ENCODE results near the gene HADHA.
"Not testable (repeated sequence)": the region's sequence is repeated elsewhere in the genome, so short reads cannot be mapped to it uniquely, and the experiment has no call there.

Gene HADHA

DNA sequence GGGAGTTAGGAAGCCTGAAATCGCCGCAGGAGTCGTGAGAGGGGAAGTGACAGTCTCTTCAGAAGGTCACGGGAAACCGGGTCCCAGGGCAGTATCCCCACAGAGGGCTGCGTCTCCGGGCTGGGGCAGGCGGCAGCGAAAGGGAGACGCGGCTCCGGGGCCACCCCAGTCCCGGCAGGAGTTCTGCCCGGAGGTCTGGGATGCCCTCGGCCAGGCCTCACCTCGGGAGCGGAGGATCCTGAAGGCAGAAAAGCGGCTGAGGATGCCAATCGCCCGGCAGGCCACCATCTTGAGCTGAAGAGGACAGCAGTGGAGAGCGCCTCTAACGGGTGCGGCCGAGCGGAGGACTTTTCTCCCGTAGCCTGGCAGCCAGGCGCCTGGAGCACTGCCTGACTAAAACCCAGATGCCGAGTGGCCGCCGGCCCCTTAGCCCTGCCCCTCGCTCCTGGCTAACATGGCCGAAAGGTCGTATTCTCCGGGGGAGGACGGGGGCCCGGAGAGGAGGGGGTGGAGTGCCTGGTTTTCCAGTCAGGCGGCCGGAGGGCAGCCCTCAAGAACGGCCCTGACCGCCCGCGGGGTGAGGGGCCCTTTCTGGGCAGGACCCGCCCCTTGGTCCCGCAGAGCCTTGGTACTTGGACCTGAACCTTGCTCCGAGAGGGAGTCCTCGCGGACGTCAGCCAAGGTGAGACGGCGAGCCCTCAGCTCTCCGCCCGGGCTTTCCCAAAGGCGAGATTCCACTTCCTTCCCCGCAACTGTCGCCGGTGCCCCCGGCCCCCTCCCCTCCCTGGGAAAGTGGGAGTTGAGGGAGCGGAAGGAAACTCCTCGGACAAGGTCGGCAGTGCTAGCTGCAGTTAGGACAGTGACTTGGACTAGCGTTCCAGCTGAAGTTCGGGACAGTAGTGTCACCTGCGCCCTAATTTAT is at the start of gene HADHA, which contains the start of gene HADHB:
TSS of gene HADHA (minus strand) at position 324 of the 922 bp plus-strand sequence. CDS start at position 288, 36 bp downstream.
TSS of gene HADHB (plus strand) at position 631 of the 922 bp plus-strand sequence. CDS start 9,316 bp downstream, outside the sequence.
- DNase-seq, result peak; percentile 84

DNA sequence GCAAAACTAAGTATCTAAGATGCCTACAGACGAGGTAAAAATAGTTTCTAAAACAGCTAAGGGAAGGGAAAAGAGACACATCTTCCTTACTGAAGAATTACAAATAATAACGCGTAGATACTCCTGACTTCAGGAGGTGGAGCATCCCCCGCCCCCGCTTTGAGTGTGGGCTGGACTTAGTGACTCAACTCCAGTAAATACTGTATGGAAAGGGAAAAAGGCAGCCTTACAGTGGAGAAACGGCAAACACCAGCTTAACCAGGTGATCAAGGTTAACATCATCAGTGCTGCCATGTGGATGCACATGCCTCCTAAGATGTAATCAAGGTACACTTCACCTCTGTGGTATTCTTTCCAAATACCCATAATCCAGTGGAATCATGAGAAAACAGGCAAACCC is 48.2 kb upstream of the HADHA start:
- no peak for DNase-seq

DNA sequence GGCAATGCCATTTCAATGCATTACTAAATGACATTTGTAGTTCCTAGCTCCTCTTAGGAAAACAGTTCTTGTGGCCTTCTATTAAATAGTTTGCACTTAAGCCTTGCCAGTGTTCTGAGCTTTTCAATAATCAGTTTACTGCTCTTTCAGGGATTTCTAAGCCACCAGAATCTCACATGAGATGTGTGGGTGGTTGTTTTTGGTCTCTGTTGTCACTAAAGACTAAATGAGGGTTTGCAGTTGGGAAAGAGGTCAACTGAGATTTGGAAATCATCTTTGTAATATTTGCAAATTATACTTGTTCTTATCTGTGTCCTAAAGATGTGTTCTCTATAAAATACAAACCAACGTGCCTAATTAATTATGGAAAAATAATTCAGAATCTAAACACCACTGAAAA is 45.6 kb upstream of the HADHA start:
- no peak for DNase-seq

DNA sequence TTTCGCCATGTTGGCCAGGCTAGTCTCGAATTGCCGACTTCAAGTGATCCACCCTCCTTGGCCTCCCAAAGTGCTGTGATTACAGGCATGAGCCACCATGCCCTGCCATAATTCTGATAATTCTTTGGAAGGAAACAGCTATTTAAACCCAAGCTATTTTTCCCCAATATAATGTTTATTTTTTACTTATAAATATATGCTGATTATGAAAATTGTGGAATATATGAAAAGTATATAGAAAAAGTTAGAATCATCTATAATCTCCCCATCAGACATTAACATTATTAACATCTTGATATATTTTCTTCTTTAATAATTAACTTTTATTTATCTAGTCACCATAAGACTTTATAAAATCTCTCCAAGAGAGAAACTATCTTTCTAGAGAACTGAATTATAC is 41.5 kb upstream of the HADHA start:
- DNase-seq, result no peak

DNA sequence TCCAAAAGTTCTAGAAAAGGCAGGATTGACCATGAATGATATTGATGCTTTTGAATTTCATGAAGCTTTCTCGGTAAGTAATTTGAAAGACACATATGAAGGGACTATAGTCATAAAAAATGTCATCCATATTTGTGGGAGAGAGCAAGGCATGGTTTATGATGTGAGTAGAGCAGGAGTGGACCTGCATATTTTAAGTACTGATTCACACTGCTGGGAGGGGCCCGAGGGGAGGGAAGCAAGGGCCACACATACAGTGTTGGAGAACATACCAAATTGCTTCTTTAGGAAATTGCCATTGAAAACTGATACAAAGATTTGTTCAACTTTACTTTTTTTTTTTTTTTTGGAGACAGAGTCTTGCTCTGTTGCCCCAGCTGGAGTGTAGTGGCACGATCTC is 39.7 kb upstream of the HADHA start:
- no peak for DNase-seq

DNA sequence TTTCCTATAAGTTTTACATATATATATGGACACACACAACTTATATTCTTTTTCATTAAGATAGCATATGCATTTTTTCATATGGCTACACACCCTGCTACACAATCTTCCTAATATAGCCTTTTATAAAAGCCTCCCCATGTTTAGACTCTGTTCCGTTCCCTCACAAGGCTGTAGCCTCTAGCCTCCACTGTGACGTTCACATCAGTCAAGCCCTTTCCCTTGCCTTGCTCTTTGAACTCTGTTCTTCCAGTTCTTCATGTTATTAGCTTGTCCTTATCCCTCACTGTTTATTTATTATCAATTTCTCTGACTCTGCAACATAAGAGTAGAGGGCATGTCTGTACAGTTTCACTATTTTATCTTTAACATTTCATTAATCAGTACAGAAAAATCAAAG is 39.2 kb upstream of the HADHA start:
- DNase-seq, result no peak

DNA sequence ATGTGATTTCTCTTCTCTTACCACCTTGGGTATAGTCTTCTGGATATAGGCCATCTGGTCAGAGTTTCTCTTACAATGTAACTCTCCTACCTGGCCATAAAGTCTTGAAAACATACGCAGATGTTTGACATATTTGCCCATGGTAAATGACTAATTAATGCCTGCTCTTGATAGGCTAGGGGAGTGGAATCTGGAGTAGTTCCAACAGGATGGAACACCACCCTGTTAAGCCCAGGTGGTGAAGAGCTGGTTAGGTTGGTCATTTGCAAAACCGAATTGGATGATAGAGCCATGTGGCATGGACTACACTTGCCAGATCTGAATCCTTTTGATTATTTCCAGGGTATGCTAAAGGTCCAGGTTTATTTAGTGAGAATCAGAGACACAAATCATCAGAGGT is 36.8 kb upstream of the HADHA start:
- no peak for DNase-seq

DNA sequence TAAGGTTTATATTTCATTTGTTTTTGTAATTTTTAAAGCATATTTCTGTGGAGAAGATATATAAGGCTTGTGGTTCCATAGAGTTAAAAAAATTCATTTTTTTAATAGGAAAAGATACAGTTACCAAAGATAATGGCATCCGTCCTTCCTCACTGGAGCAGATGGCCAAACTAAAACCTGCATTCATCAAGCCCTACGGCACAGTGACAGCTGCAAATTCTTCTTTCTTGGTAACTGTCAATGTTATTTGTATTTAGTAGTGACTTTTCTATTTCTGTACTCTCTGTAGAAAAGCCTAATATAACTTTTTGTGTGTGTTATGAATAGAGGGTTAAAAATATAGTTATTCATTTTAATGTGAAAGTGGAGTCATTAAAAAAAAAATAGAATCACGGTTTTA is 35.5 kb upstream of the HADHA start:
- DNase-seq, result no peak

DNA sequence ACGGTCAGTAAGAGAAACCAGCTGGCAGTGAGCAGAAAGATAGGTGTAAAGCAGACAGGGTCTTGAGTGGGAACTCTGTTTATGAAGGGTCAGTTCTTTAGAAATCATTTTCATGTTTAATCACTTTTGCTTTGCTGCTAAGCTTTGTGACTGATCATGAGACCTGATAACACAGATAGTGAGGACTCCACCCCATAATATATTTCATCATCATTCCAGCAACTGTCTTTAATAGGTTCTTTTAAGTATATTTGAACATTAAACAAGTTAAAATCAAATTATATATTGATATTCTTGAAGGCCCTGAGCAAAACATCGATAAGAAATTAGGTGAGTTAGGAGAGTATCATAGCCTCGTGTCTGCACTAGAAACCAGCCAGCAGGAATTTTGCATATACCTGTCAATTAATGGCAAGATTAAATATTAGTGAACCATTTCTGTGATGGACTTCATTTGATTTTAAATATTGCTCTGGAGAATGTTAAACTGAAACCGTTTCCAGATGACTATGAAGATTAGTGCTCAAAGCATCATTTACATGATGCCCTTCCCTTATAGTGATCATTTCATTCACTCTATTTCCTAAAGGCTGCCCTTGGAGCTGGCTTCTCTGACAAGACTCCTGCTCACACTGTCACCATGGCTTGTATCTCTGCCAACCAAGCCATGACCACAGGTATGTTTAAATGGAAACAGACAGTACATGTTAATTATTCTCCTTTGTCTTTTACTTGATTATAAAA is 32.2 kb upstream of the HADHA start:
- DNase-seq, result no peak

DNA sequence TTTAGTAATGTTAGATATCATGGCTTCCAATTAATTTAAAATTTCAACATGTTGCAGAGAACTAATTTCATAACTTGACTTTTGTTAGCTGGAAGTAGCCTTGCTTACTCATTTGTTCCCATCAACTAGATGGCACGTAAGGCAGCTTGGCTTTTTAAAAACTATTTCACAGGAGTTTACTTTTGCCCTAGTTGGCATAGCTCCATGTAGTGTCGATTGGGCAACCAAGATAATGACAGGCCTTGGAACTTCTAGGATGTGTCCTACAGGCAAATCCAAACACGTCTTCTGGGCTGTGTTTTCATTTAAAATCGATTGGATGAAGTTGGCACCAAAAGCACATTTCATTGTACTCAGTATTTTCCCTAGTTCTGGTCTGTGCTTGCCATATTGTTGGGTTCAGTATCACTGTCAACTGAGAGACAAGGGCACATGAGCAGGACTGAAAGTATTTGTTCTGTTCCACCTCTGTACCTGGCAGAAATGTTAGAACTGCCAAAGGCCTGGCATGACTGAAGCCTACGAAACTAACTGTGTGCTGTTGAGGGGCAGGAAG is 29.7 kb upstream of the HADHA start:
- peak; percentile 85 for DNase-seq

DNA sequence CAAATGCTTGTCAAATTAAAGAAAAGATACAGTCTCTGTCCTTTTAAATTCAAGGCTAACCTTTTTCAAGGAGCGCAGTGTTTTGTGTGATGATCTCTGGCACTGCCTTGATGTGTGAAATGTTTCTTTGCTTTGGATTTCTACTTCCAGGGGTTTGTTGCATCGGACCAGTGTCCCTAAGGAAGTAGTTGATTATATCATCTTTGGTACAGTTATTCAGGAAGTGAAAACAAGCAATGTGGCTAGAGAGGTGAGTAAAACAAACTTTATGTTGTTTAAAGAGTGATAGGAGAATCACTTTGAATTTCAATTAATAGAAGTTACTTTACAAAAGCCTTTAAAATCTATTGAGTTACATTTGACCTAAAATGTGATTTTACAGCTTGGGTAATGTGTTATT is 29.1 kb upstream of the HADHA start:
- DNase-seq, result no peak

DNA sequence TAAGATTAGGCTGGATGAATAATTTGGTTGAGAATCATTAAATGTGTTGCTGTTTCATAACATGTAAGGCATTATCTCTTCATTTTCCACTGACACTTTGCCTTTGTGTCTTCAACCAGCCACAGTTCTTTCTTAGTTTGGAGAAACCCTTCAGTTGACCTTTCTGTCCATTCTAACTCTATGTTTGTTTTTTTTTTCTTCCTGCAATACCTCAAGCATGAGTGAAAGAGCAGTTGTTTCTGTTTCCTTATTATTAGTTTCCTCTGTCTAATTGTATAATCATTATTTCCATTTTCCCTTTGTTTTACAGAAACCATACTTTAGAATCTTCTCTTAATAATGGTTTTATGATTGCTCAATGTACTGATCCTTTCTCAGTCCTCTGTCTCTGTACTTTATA is 25.9 kb upstream of the HADHA start:
- no peak for DNase-seq

DNA sequence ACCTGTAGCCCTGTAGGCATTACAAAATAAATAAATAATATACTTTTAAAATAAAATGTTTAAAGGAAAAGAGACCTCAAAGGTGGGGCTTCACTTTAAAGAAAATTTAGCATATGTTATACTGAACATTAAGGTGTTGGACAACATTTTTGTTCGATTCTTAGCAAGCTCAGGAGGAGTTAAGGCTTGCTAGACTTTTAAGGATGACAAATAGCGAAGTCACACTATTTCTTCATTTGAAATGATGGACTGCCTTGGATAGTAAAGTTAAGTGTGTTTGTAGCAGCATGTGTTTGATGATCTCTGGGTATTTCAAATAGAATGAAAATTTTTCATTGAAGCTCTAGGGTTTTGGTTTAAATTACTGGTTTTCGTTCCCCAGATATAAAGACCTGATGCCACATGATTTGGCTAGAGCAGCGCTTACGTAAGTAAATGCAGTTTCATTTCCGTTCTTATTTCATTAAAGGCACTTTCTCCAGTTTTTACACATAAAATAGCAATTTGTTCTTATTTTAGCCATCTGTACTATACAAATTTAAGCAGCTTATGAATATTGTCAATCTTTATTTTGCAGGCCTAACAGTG is 25.2 kb upstream of the HADHA start:
- no peak for DNase-seq

DNA sequence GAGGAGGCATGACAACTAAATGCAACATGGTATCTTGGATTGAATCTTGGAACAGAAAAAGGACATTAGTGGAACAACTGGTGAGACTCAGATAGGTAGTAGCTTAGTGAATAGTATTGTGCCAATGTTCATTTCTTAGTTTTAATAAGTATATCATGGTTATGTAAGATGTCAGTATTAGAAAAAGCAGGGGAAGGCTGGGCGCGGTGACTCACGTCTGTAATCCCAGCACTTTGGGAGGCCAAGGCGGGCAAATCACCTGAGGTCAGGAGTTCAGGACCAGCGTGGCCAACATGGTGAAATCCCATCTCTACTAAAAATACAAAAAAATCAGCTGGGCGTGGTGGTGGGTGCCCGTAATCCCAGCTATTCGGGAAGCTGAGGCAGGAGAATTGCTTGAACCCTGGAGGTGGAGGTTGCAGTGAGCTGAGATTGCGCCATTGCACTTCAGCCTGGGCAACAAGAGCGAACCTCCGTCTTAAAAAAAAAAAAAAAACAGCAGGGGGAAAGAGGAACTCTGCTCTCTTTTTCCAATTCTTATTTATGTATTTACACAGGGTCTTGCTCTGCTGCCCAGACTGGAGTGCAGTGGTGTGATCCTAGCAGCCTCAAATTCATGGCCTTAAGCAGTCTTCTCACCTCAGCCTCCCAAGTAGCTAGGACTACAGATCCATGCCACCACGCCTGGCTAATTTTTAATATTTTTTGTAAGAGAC is 24.4 kb upstream of the HADHA start:
- DNase-seq, result not testable (repeated sequence)

DNA sequence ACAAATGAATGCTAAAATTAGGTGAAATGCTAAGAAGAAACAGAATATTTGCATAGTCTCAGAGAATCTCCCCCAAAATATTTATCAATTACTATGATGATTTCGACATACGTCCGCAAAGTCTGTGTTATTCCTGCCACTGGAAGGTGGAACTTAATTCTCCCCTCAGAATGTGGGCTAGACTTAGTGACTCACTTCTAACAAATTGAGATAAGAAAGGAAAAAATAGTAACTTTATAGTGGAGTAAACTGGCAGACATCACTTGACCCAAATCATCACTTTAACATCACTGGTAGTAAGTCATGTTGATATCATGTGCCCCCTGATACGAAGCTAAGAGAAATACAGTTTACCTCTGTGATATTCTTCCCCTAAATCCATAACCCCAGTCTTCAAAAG is 23.8 kb upstream of the HADHA start:
- DNase-seq, result no peak

DNA sequence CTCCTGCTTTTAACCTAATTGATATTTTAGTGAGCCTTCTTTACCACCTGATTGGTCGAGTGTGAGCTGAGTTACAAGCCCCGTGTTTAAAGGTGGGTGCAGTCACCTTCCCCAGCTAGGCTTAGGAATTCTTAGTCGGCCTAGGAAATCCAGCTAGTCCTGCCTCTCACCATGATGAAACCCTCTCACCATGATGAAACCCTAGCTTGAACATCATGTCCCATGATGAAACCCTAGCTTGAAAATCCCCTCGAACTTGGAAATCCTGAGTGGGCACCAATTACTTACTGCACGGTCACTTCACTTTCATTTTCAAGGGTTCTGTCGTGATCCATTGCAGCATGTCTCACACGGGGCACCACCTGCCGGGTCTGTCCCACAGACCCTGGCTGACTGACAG is 14.4 kb upstream of the HADHA start:
- DNase-seq, result not testable (repeated sequence)

DNA sequence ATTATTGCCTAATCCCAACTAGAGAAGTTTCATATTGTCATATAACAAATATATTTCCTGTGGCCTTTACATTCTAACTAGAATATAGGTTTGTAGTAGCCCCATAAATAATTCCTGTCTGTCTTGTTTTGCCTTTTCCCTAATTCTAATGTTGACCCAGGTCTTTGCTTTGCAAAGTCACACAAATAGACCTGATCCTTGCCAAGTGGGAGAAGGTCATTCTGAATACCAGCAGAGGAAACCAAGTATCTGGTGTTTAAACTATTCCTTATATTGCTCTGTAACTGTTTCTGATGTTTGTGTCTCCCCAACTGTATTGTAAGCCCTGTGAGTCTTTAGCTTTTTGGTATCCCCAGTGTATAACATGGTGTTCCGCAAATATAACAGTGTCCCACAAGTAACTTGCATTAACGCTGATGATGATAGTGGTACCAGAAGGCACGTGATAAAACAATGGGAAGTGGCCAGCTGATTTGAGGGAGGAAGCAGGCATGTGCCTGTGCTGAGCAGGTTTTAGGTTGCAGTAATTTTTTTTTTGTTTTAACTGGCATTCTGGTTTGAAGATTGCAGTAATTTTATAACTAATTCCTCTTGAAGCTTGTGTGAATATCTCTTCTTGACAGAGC is 11.4 kb upstream of the HADHA start:
- DNase-seq, result no peak

DNA sequence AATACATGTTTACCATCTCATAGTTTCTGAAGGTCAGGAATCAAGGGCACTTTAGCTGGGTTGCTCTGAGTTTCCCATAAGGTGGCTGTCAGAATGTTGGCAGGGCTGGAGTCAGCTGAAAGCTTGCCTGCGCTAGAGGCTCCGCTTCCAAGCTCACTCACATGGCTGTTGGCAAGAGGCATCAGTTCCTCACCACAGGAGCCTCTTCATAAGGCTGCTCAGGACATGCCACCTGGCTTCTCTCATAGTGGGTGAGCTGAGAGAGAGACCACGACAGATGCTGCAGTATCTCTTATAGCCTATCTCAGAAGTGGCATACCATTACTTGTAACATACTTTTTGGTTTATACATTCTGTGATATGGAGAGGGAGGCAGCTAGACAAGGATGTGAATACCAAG is 7.5 kb upstream of the HADHA start:
- peak; percentile 84 for DNase-seq

DNA sequence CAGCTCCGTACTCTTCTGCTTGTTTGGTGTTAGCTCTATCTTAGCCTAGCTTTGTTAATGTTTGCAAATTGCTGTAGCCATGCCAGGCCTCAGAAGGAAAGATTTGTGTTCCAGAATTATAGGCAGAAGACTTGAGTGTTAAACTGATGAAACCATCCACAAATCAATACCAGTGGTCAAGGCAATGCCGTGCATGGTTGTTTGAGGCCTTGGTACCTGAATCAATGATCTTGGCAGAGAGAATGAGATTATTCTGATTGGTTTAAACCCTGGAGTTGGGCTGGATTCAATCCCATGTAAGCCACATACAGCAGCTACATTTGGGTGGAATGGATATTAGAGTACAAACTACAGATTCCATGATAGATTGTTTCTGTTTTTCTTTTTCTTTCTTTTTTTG is 5.2 kb upstream of the HADHA start:
- no peak for DNase-seq

DNA sequence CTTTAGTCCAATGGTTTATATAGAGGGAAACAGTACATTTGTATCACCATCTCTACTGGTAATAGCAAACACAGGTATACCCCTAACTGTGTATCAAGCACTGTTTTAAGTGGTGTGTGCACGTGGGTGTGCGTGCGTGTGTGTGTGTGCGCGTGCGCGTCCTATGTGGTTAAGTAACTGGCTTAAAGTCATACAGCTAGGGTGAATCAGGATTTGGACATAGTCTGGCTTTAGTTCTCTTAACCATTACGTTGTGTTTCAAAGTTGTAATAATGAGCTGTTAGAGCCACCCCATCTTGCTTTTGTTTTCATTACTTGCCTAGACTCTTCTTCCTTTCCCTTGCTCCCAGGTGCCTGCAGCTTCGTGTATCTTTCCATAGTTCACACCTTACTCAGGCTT is 2.4 kb upstream of the HADHA start:
- DNase-seq, result no peak

DNA sequence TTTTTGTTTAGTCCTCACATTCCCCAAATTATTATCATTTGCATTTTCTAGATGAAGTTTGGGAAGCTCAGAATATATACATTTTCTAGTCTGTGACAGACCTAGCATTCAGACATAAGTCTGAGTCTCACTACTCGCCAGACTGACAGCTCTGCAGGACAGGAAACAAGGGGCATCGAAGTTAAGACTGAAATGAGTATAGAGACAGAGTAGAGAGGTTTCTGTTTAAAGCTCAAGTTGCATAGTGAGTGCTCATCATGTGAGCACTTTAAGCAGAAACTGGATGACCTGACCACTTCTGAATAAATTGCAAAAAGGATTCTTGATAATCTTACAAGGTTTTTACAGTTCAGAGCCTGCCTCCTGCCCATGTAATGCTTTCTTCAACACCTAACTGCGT is 1.4 kb upstream of the HADHA start:
- no peak for DNase-seq

DNA sequence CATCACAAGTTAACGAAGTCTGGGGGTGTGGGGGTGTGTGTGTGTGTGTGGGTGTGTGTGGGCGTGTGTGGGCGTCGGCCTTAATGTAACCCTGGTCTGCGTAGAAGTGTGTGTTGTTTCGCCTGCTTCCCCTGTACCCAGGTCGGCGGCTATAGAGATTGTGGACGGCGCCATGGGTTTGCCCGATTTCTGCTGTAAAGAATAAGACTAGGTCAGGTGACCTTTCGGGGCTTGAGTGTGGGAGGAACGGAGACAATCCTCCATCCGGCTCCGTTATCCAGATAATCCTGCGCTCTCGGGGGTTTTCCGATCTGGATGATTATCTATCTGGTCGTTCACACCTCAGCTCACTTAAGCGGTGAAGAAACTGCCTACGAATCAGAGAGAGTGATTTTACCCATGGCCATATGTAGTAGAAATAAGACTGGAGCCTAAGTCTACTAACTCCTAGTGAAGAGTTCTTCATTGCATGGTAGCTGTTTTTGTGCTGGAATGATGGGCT is 850 bp upstream of the HADHA start:
- DNase-seq, result no peak

All from NCI-H446 treated with DMSO at 0.1 percent for 48 hours (cell line).